Measurements from ENCODE around the gene MAMLD1. TPM values are rescaled to one million over a fixed set of nuclear protein-coding genes. Genes with fewer than 3 reads are reported as not detected.

Gene MAMLD1
- total RNA-seq, 1 experiment from 2014 or later: 0.48 TPM

DNA sequence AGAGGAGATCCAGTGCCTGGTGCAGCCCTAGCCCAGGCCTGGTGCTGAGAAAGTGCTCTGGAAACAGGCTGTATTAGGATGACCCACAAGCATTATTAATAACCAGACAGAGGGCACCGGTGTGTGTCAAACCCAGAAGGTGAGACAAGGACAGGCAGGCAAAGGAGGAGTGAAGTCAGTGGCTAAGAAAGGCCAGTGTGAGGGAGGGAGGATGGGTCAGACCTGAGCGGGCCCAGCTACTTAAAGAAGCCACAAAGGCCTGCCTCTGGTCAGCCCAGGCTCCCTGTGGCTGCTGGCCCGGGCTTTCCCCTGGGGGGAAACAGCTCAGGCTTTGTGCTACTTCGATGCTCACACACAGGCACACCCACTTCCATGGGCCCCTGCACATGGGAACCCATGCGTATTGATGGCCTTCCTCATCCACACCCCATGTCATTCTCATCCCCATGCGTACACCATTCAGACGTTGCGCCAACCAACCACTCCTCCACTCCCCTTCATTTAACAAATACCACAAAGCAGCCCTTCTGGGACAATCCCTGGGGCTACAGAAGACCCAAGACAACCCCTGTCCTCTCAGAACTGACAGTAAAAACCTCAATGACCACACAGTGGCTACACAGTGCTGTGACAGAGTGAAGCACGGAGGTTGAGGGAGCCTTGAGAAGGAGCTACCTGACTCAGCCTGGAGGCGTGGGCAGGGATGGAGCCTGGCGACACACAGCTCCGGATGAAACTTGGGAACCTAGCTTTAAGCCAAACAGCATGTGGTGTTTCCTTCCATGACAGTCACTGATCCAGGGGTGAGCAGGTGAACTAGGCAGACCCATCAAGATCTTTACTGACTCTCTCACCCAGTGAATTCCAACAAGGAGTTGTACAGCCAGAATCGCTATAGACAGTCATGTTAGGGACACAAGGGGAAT is 180.4 kb downstream of the MAMLD1 start:
- Histone ChIP-seq H3K56ac (ENCODE audit: insufficient read length, low read depth, low read length) (no peak overlapping the region), H3K9ac (ENCODE audit: extremely low read depth, insufficient read length, low read length) (no peak overlapping the region), H3K27me3 (ENCODE audit: insufficient read depth, low read length) (peaks cover 3% of the 10 kb centered on the region; the same call in 1 of the 2 replicates), H2BK120ac (ENCODE audit: low read depth, low read length, poor library complexity, severe bottlenecking) (no peak overlapping the region), H4K20me1 (ENCODE audit: control insufficient read depth, insufficient read depth, insufficient read length) (no peaks in the 10 kb centered on the region), H3K4me1 (ENCODE audit: insufficient read depth, low read length) (0 out of 2 replicates have a peak, but pooled peaks cover 2% of the 10 kb centered on the region), H3T11ph (ENCODE audit: low read length) (no peak overlapping the region), H4K8ac (replicated peaks; ENCODE audit: insufficient read length, low read depth, low read length) (no peak overlapping the region), H2BK5ac (ENCODE audit: insufficient read length, low read length) (no peak overlapping the region), H4K91ac (ENCODE audit: insufficient read length, low read depth, low read length) (no peak overlapping the region), H2BK20ac (ENCODE audit: low read depth, low read length, poor library complexity, severe bottlenecking) (no peak overlapping the region), H3K18ac (ENCODE audit: insufficient read length, low read depth, low read length) (no peak overlapping the region), H3K4ac (ENCODE audit: low read depth, low read length) (no peak overlapping the region), H3K4me2 (ENCODE audit: insufficient read depth, insufficient read length, low read length) (no peak overlapping the region), H2AK5ac (ENCODE audit: insufficient read length, low read length) (no peak overlapping the region), H3K23ac (ENCODE audit: insufficient read length, low read depth, low read length) (no peak overlapping the region), H3K14ac (ENCODE audit: insufficient read depth, low read length) (no peak overlapping the region), H2BK12ac (ENCODE audit: insufficient read length, low read depth, low read length) (no peak overlapping the region), H3K79me1 (ENCODE audit: insufficient read depth, low read depth, low read length, poor library complexity, severe bottlenecking) (no peaks in the 10 kb centered on the region), H2AFZ (ENCODE audit: low read length) (no peak overlapping the region), H2BK15ac (ENCODE audit: low read depth, low read length) (no peak overlapping the region), H3K23me2 (ENCODE audit: insufficient read length, low read depth, low read length, poor library complexity, severe bottlenecking) (no peaks in the 10 kb centered on the region), H4K5ac (ENCODE audit: insufficient read length, low read depth, low read length) (no peak overlapping the region), H3K27ac (ENCODE audit: insufficient read length, low read depth, low read length) (no peak overlapping the region), H3K79me2 (ENCODE audit: insufficient read depth, low read length) (no peaks in the 10 kb centered on the region), H3K9me3 (ENCODE audit: control insufficient read depth, low read depth, low read length) (no peaks in the 10 kb centered on the region)
- Mint-ChIP-seq H3K36me3 (ENCODE audit: insufficient read depth in 1 of 3, low read depth in 3 of 3) (peaks cover 0 to 4% (median 0%) of the 10 kb centered on the region in 3 experiments; a peak in 1 of 7 replicates), H3K27ac (no peak overlapping the region), H3K9me3 (peaks cover 71 to 76% of the 10 kb centered on the region in 2 experiments), H3K4me1 (peaks cover 2 to 12% of the 10 kb centered on the region in 2 experiments; a peak in 3 of 4 replicates), H3K4me3 (no peak overlapping the region; a peak in 1 of 5 replicates), H3K27me3 (ENCODE audit: low read depth) (peaks cover 38% of the 10 kb centered on the region)
- 100% methylated on average over 2 of the region's 13 CpGs for WGBS (ENCODE audit: extremely low coverage, insufficient read length, low lambda C conversion rate)
- no peak for TF ChIP-seq CTCF (conservative IDR thresholded peaks at IDR 0.05)
- no peak for DNase-seq
